ENCODE results near the gene NTM.

DNA sequence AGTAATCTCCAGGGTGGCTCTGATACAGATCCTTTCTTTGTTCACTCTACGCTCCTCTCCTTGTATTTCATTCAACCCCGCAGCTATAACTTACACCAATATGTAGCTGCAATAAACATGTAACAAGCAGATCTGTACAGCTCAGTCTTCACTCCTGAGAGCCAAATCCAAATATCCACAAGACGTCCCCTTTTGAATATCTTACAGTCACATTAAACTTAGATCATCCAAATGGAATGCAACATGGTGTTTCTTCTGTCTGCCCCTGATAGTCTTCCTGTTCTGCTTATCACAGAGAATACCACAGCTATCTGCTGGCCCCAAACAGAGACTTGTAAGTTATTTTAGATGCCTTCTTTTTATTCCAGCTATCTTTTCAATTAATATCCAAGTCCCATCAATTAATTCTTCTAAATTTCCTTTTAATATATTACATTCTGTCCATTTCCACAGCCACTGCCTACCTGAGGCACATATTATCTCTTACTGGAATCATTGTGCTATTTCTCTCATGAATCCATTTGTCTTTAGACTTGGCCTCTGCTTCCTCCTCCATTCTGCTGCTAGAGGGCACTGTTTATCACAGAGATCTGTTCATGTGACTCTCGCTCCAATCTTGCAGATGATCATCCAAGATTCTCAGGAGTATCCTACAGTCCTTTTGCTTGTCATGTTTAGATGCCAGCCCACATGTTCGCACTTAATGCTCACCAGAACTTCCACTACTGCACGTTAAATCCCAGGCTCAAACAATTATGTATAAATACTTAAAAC, 908.6 kb downstream of the NTM start:
- TF ChIP-seq CTCF (IDR thresholded peaks at IDR 0.05) (no peak), POLR2A (IDR thresholded peaks at IDR 0.05) (no peak), POLR2AphosphoS5 (IDR thresholded peaks at IDR 0.05) (no peak)

All from breast epithelium (tissue), 3 donors.